Endothelial cell (in vitro differentiated cells): ENCODE results near the gene LRRC4B. TPM values are rescaled to one million over a fixed set of nuclear protein-coding genes. Genes with fewer than 3 reads are reported as not detected.
A peak's percentile ranks its signal among the peaks of the same experiment; 100 is the strongest.

Experiments used
- DNase-seq: peaks from one replicate; pipeline ENCODE4 v3.0.0; 2021; ENCODE audit warnings: low spot score
- H3K27ac Mint-ChIP-seq: one replicate; pipeline ENCODE4 v1.8.0; 2021; ENCODE audit warnings: mixed read lengths, inconsistent platforms; ENCODE audit not compliant: unreplicated experiment
- H3K27me3 Mint-ChIP-seq: one replicate; pipeline ENCODE4 v1.8.0; 2021; ENCODE audit warnings: mild to moderate bottlenecking, moderate library complexity, mixed read lengths, inconsistent platforms; ENCODE audit not compliant: unreplicated experiment
- H3K36me3 Mint-ChIP-seq: one replicate; pipeline ENCODE4 v1.8.0; 2021; ENCODE audit warnings: mild to moderate bottlenecking, low read depth, mixed read lengths, inconsistent platforms; ENCODE audit not compliant: unreplicated experiment
- H3K4me1 Mint-ChIP-seq: one replicate; pipeline ENCODE4 v1.8.0; 2021; ENCODE audit warnings: mild to moderate bottlenecking, mixed read lengths, inconsistent platforms; ENCODE audit not compliant: unreplicated experiment
- H3K4me3 Mint-ChIP-seq: one replicate; pipeline ENCODE4 v1.8.0; 2021; ENCODE audit warnings: mild to moderate bottlenecking, mixed read lengths, inconsistent platforms; ENCODE audit not compliant: unreplicated experiment
- H3K9me3 Mint-ChIP-seq: one replicate; pipeline ENCODE4 v1.8.0; 2021; ENCODE audit warnings: mixed read lengths, inconsistent platforms; ENCODE audit not compliant: unreplicated experiment
- CTCF ChIP-seq: fragments of 200-600 bp; sonication (generic); IDR thresholded peaks from one replicate; pipeline ENCODE4 v1.5.0; 2021; ENCODE audit warnings: antibody characterized with exemption; ENCODE audit not compliant: unreplicated experiment
- total RNA-seq: library from RNA; stranded (reverse); fragmentation: NEBNext Ultra II Directional; extraction: Animal tissue kit (Norgen Biotek cat#: 25700); gene quantifications from one replicate; pipeline ENCODE4 v1.2.1, GENCODE V29; 2021; ENCODE audit not compliant: unreplicated experiment

The LRRC4B gene
- total RNA-seq, 1 donor from 2014 or later = 3.0 TPM

- DNase-seq = no peak
- peaks cover 22% of the 10 kb centered on the region for H3K36me3 Mint-ChIP-seq
- H3K27me3 Mint-ChIP-seq = peaks cover 25% of the 10 kb centered on the region
- H3K27ac Mint-ChIP-seq = no peak overlapping the region
- H3K9me3 Mint-ChIP-seq = peaks cover 19% of the 10 kb centered on the region
- no peak for TF ChIP-seq CTCF
- no peaks in the 10 kb centered on the region for H3K4me1 Mint-ChIP-seq
- no peak overlapping the region for H3K4me3 Mint-ChIP-seq
Observed at GRCh38 chr19:50510121-50510670, 58.0 kb downstream of the LRRC4B start.

- peaks cover 19% of the 10 kb centered on the region for H3K9me3 Mint-ChIP-seq
- no peak overlapping the region for H3K27ac Mint-ChIP-seq
Observed at GRCh38 chr19:50509366-50509765, 58.9 kb downstream of the LRRC4B start.

GRCh38 chr19:50508843-50509190 lies 59.4 kb downstream of the LRRC4B start:
- Mint-ChIP-seq H3K9me3 (peaks cover 19% of the 10 kb centered on the region), H3K27ac (no peak overlapping the region), H3K4me1 (no peaks in the 10 kb centered on the region), H3K27me3 (peaks cover 26% of the 10 kb centered on the region), H3K36me3 (peaks cover 20% of the 10 kb centered on the region), H3K4me3 (peak overlapping the region; percentile 47)
- DNase-seq = no peak
- no peak for TF ChIP-seq CTCF

More at GRCh38 chr19:50509366-50509765, 58.9 kb downstream of the LRRC4B start:
- Mint-ChIP-seq H3K4me3 (no peak overlapping the region), H3K27me3 (peaks cover 26% of the 10 kb centered on the region), H3K4me1 (no peaks in the 10 kb centered on the region), H3K36me3 (peaks cover 22% of the 10 kb centered on the region)
- TF ChIP-seq CTCF = no peak
- no peak for DNase-seq

- Mint-ChIP-seq H3K4me3 (peak overlapping the region; percentile 51), H3K27me3 (peaks cover 24% of the 10 kb centered on the region), H3K36me3 (peaks cover 20% of the 10 kb centered on the region), H3K4me1 (no peaks in the 10 kb centered on the region), H3K27ac (no peak overlapping the region), H3K9me3 (peaks cover 19% of the 10 kb centered on the region)
- DNase-seq = no peak
- no peak for TF ChIP-seq CTCF
Observed at GRCh38 chr19:50507376-50507775, 60.9 kb downstream of the LRRC4B start.

GRCh38 chr19:50506700-50507099 lies 61.5 kb downstream of the LRRC4B start:
- no peak for TF ChIP-seq CTCF
- Mint-ChIP-seq H3K27ac (no peak overlapping the region), H3K9me3 (peaks cover 19% of the 10 kb centered on the region), H3K4me1 (no peaks in the 10 kb centered on the region), H3K36me3 (peaks cover 17% of the 10 kb centered on the region), H3K4me3 (peak overlapping the region; percentile 51), H3K27me3 (peaks cover 22% of the 10 kb centered on the region)
- no peak for DNase-seq
